ENCODE data around the gene KIF12. TPM values are rescaled to one million over a fixed set of nuclear protein-coding genes. Genes with fewer than 3 reads are reported as not detected.
A peak's percentile ranks its signal among the peaks of the same experiment; 100 is the strongest.

KIF12 gene
- not detected in 2 replicates for total RNA-seq (ENCODE audit: low replicate concordance)

DNA sequence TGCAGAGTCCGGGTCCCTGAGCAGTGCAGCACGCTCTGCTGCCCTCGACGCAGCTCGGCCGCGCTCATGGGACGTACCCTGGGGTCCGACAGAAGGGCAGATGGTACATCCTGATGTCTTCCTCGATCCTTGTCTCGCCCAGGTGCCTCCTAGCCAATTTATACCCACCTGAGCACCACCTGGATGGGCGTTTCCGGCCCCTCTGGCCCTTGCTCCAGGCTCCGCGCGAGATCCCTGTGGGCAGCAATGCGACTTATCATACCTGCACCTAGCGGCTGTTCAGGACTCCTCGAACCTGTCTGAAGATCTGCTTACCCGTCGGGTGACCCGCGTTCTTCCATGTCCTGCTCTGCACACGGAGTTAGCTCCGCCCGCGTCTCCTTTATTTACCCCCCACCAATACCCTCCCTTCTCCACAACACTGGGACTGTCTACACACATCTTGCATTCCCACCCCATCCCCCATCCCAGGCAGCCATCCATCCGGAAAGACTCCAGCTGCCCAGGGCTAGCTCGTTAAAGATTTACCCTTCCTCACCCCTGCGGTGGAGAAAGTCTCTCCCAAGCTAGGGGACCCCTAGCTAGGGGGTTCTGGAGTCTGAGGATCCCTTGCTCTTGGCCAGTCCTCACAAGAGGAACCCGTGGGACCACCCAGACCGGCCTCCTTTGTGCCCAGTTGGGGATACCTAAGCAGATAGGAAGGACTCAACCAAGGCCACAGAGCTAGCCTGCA is at the start of gene KIF12:
KIF12 (minus strand) TSS at position 357 of the 733 bp plus-strand sequence; CDS start at position 341, 16 bp downstream.
- peak within 1 kb of the TSS; percentile 50 for H3K4me3 ChIP-seq (ENCODE audit: low read depth, low read length)
- no peak for DNase-seq (ENCODE audit: low read depth)
- TF ChIP-seq, protein P1, sequence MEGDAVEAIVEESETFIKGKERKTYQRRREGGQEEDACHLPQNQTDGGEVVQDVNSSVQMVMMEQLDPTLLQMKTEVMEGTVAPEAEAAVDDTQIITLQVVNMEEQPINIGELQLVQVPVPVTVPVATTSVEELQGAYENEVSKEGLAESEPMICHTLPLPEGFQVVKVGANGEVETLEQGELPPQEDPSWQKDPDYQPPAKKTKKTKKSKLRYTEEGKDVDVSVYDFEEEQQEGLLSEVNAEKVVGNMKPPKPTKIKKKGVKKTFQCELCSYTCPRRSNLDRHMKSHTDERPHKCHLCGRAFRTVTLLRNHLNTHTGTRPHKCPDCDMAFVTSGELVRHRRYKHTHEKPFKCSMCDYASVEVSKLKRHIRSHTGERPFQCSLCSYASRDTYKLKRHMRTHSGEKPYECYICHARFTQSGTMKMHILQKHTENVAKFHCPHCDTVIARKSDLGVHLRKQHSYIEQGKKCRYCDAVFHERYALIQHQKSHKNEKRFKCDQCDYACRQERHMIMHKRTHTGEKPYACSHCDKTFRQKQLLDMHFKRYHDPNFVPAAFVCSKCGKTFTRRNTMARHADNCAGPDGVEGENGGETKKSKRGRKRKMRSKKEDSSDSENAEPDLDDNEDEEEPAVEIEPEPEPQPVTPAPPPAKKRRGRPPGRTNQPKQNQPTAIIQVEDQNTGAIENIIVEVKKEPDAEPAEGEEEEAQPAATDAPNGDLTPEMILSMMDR (IDR thresholded peaks at IDR 0.05; ENCODE audit: insufficient read depth, low read length), result no peak

DNA sequence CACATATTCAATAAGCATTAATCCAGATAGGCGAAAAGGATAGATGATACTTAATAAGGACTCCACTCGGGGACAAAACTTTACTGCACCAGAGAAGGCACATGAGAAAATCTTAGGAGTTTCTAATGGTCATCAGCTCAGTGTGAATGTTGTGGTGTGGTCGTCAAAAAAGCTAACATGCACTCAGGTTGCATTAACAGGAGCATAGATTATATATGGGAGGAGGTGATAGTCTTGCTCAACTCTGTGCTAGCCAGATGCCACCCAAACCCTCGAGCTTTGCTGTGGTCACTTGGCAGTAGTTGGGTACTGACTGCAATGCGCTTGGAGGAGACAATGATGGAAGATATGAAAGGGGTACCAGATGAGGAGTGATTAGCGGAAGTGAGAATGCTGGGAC is 47.6 kb upstream of the KIF12 start:
- no peak overlapping the region for H3K4me3 ChIP-seq (ENCODE audit: low read depth, low read length)
- DNase-seq (ENCODE audit: low read depth), result no peak
- TF ChIP-seq, protein P1 (IDR thresholded peaks at IDR 0.05; ENCODE audit: insufficient read depth, low read length), result no peak

GRCh38 chr9:114143234-114143633 is 44.1 kb upstream of the KIF12 start:
- TF ChIP-seq, protein P1 (IDR thresholded peaks at IDR 0.05; ENCODE audit: insufficient read depth, low read length), result no peak
- no peak for DNase-seq (ENCODE audit: low read depth)
- no peak overlapping the region for H3K4me3 ChIP-seq (ENCODE audit: low read depth, low read length)

- no peak overlapping the region for H3K4me3 ChIP-seq (ENCODE audit: low read depth, low read length)
- DNase-seq (ENCODE audit: low read depth), result peak; percentile 52
- TF ChIP-seq, protein P1 (IDR thresholded peaks at IDR 0.05; ENCODE audit: insufficient read depth, low read length), result no peak
Observed at GRCh38 chr9:114141553-114142402, 42.7 kb upstream of the KIF12 start.

- DNase-seq (ENCODE audit: low read depth), result no peak
- no peak overlapping the region for H3K4me3 ChIP-seq (ENCODE audit: low read depth, low read length)
- TF ChIP-seq, protein P1 (IDR thresholded peaks at IDR 0.05; ENCODE audit: insufficient read depth, low read length), result no peak
Observed at GRCh38 chr9:114140850-114141249, 41.8 kb upstream of the KIF12 start.

- no peak for DNase-seq (ENCODE audit: low read depth)
- TF ChIP-seq, protein P1 (IDR thresholded peaks at IDR 0.05; ENCODE audit: insufficient read depth, low read length), result no peak
- no peak overlapping the region for H3K4me3 ChIP-seq (ENCODE audit: low read depth, low read length)
Observed at GRCh38 chr9:114140401-114140800, 41.3 kb upstream of the KIF12 start.
